H1 (cell line): ENCODE measurements around the gene ALDH1L2.

ENCODE experiments used
- CBX5 ChIP-seq: fragments of 300-800, 300-1000 bp; sonication (generic); IDR thresholded peaks from 2 replicates; pipeline ENCODE4 v1.7.1; 2016; ENCODE audit warnings: antibody characterized with exemption, low read length, low read depth
- CHD2 ChIP-seq: IDR thresholded peaks from 2 replicates; pipeline ENCODE4 v1.6.1; 2012; ENCODE audit warnings: low read length, improper control_type of control experiment
- CTBP2 ChIP-seq: IDR thresholded peaks from 2 replicates; pipeline ENCODE4 v1.7.0; 2011; ENCODE audit warnings: borderline replicate concordance, mild to moderate bottlenecking, moderate library complexity, mixed read lengths, low read length; ENCODE audit not compliant: insufficient read depth, insufficient read length
- CTCF ChIP-seq, 3 experiments: IDR thresholded peaks; 1 replicate in 2 of 3; 2 replicates in 1 of 3; pipeline versions ENCODE4 v1.5.1 to v1.6.1; 2011; ENCODE audit warnings: low read length in 3 of 3, mild to moderate bottlenecking in 3 of 3, inconsistent platforms in 2 of 3, low read depth in 1 of 3, moderate library complexity in 1 of 3; ENCODE audit not compliant: insufficient read depth in 1 of 3; ENCODE audit errors: control extremely low read depth in 1 of 3
- FOSL1 ChIP-seq: IDR thresholded peaks from 2 replicates; pipeline ENCODE4 v1.6.1; 2011; ENCODE audit warnings: mild to moderate bottlenecking, low read depth, low read length, moderate library complexity; ENCODE audit not compliant: insufficient read depth
- MAFK ChIP-seq: IDR thresholded peaks from 2 replicates; pipeline ENCODE4 v1.6.1; 2012; ENCODE audit warnings: low read depth, mild to moderate bottlenecking, improper control_type of control experiment, low read length
- MAX ChIP-seq: IDR thresholded peaks from 2 replicates; pipeline ENCODE4 v1.6.1; 2012; ENCODE audit warnings: inconsistent platforms
- PHF8 ChIP-seq: fragments of 200-600 bp; sonication (generic); conservative IDR thresholded peaks from 2 replicates; pipeline ENCODE4 v1.7.1; 2012; ENCODE audit warnings: low read depth, mild to moderate bottlenecking, inconsistent platforms, low read length, moderate library complexity
- POLR2AphosphoS5 ChIP-seq: IDR thresholded peaks from 2 replicates; pipeline ENCODE4 v1.6.1; 2011; ENCODE audit warnings: low read depth, low read length
- RAD21 ChIP-seq, 2 experiments: IDR thresholded peaks in 1 of 2; conservative IDR thresholded peaks in 1 of 2; 2 replicates each; pipeline ENCODE4 v1.6.1; 2011; ENCODE audit warnings: low read depth in 2 of 2, low read length in 2 of 2, improper control_type of control experiment in 1 of 2, inconsistent platforms in 1 of 2, mild to moderate bottlenecking in 1 of 2, moderate library complexity in 1 of 2
- RFX5 ChIP-seq: IDR thresholded peaks from 2 replicates; pipeline ENCODE4 v1.6.1; 2011; ENCODE audit warnings: low read depth, low read length, improper control_type of control experiment, borderline replicate concordance
- RNF2 ChIP-seq: fragments of 200-900, 300-1000 bp; sonication (generic); IDR thresholded peaks from 2 replicates; pipeline ENCODE4 v1.7.1; 2016; ENCODE audit warnings: borderline replicate concordance, low read depth, mild to moderate bottlenecking, antibody characterized with exemption, low read length; ENCODE audit not compliant: poor library complexity, severe bottlenecking; ENCODE audit errors: missing control alignments
- USF2 ChIP-seq: IDR thresholded peaks from 2 replicates; pipeline ENCODE4 v1.6.1; 2011; ENCODE audit warnings: low read length, improper control_type of control experiment
- ZNF274 ChIP-seq: IDR thresholded peaks from 2 replicates; pipeline ENCODE4 v1.7.0; 2012; ENCODE audit warnings: low read length, borderline replicate concordance; ENCODE audit errors: extremely low read depth

- TF ChIP-seq RFX5 = no peak
- TF ChIP-seq POLR2AphosphoS5 = no peak
- TF ChIP-seq CTBP2 = no peak
- TF ChIP-seq CHD2 = no peak
- TF ChIP-seq FOSL1 = no peak
- TF ChIP-seq ZNF274 = no peak
- TF ChIP-seq CTCF (IDR thresholded peaks at IDR 0.05; ENCODE audit: control extremely low read depth in 1 of 3, insufficient read depth in 1 of 3, low read depth in 1 of 3, low read length in 3 of 3) = no peak
- no peak for TF ChIP-seq RAD21 (IDR thresholded peaks at IDR 0.05 in 1 of 2, conservative IDR thresholded peaks at IDR 0.05 in 1 of 2; ENCODE audit: low read depth in 2 of 2, low read length in 2 of 2)
- TF ChIP-seq PHF8 = no peak
- no peak for TF ChIP-seq MAFK
- TF ChIP-seq MAX = no peak
- no peak for TF ChIP-seq CBX5
- no peak for TF ChIP-seq USF2
- no peak for TF ChIP-seq RNF2
Observed at GRCh38 chr12:105030820-105031807, 53.1 kb downstream of the ALDH1L2 start.
